Stimulated activated CD8-positive, alpha-beta memory T cell treated with anti-CD3 and anti-CD28 coated beads, Interleukin-12 subunit alpha, Interleukin-12 subunit beta, amount 100 ng/mL, for 4 hours (primary cell): ENCODE results near the gene RNF180.
"Not testable (repeated sequence)": the region's sequence is repeated elsewhere in the genome, so short reads cannot be mapped to it uniquely, and the experiment has no call there.

Source experiments
- DNase-seq: peaks from one replicate; pipeline ENCODE4 v3.0.0-alpha.2; 2020; ENCODE audit warnings: low read depth

Gene RNF180

DNA sequence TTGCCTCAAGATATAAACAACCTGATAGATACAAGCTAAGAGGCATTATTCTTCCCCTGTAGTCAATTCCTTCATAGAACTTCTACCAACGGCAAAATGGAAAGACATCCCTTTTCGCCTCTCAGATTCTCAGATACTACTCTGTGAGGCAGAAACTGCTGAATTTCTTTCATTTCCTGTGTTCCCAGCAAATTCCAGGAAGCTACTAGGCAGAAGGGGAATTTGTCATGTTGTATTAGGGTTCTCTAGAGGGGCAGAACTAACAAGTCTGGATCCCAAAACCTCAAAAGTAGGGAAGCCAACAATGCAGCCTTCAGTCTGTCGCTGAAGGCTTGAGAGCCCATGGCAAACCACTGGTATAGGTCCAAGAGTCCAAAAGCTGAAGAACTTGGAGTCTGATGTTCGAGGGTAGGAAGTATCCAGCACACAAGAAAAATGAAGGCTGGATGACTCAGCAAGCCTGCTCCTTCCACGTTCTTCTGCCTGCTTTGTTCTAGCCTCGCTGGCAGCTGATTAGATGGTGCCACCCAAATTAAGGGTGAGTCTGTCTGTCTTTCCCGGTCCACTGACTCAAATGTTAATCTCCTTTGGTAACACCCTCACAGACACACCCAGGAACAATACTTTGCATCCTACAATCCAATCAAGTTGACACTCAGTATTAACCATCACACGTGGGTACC, 15.2 kb downstream of the RNF180 start:
- DNase-seq: no peak

DNA sequence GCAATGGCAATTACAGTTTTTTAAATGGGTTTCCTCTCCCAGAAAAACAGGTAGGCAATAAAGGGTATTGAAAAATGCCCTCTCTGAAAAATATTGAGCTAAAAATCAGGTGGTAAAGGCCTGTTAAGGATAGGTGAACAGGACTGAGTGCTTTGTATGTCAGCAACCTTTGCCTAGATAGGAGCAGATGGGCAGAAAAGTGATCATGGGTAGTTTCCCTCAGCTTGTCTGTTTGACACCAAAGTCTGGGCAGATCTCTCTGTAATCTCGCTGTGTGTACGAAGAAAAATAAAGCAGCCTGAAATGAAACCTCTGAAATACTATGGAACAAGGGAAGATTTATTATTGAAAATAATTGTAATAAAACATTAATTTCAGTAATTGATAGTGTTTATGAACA, 15.8 kb downstream of the RNF180 start:
- DNase-seq: no peak

DNA sequence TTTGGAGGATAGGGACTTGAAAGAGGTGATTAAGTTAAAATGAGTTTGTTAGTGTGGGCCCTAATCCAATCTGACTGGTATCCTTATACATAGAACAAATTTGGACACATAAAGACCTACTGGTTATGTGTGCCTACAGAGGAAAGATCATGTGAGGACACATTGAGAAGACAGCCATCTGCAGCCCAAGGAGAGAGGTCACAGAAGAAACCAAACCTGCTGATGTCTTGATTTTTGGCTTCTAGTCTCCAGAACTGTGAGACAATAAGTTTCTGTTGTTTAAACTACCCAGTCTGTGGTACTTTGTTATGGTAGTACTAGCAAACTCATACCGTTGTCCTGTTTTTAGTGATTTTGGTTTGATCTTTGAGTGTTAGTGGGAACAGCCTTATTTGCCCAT, 18.3 kb downstream of the RNF180 start:
- DNase-seq: no peak

DNA sequence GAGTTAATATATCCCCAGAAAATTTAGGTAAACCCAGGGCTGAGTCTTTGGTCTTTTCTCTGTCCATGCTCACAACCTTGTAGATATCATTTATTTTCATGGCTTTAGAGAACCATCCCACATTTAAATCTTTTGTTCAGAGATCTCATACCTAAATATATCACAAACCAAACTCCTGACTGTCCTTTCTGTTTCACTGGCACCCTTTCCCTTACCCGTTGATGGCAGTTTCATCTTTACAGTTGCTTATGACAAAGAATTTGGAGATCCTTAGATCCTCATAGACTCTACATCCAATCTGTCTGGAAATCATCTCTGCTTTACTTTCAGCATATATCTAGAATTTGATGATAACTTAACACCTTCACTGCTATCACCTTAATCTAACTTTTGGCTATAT, 19.2 kb downstream of the RNF180 start:
- DNase-seq: no peak

DNA sequence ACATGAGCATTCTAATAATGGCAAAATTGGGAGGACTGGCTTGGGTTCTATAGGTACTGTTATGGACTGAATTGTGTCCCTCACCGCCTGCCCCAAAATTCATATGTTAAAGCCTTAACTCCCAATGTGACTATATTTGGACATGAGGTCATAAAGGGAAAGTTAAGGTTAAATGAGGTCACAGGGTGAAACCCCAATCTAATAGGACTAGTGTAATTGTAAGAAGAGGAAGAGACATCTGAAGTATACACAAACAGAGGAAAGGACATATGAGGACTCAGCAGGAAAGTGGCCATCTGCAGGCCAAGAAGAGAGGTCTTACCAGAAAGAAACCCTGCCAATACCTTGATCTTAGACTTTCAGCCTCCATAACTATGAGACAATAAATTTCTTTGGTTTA, 23.1 kb downstream of the RNF180 start:
- no peak for DNase-seq

DNA sequence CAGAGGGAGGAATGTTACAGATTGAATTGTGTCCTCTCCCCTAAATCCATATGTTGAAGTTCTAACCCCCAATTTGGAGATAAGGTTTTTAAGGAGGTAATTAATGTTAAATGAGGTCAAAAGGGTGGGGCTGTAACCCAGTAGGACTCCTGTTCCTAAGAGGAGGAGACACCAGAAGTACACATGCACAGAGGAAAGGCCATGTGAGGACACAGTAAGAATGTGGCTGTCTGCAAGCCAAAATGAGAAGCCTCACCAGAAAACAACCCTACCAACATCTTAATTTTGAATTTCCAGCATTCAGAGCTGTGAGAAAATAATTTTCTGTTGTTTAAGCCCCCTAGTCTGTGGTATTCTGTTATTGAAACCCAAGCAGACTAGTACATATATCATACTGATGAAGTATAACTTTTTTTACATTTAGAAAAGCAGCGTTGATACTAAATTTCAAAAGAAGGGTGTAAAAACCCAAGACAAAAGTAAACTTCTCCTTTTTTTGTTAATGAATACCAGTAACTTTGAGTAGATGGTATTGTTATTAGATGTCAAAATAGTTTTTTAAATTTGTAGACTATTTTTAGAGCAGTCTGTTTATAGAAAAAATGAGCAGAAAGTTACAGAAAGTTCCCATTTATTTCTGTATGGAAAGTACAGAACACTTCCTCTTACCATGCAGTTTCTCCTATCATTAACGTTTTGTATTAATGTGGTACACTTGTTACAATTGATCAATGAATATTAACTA, 25.1 kb downstream of the RNF180 start:
- no peak for DNase-seq

DNA sequence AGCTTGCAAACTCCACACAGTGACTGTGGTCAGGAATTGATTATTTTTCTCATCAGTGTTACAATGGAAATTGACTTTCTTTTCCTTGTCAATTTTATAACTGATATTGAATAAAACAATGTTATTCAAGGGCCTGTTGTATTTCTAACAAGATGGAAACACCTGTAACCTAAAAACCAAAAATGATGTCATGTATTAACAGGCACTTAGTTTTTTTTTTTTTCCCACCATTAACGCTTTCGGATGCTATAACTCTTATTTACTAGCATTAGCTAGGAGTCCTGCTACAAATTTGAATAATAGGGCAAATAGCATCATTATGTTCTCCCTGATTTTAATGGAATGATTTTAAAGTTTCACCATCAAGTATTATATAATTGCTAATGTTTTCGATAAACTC, 30.3 kb downstream of the RNF180 start:
- no peak for DNase-seq

DNA sequence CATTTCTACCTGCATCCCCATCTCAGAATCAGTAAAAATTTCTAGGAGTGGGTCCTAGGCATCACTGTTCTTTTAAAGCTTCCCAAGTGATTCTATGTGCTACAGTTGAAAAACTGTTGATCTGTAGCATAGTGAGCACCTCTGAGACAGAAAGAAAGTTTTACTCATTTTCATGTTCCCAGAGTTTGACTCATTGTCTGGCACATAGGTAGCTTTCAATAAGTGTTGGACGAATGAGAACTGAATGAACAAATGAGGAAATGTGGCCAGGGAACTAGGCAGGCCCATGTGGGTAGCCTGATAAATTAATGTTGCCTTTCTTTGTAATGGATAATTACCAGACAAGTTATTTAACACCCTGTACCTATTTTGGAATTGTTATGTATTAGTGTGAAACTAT, 33.8 kb downstream of the RNF180 start:
- DNase-seq: no peak

DNA sequence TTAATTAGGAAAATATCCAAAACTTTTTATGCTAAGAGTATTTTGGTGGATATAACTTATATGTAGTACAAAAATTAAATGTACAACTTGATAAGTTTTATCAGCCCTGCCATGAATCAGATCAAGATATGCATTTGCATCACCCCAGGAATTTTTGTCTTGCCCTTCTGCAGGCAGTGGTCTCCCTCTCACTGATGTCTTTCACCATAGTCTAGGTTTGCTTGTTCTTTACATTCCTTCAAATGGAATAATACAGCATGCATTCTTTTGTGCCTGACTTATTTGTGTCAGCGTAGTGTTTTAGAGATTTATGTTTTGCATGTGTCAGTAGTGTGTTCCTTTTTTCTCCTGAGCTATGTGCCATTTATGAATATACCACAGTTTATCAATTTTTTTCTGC, 36.4 kb downstream of the RNF180 start:
- no peak for DNase-seq

DNA sequence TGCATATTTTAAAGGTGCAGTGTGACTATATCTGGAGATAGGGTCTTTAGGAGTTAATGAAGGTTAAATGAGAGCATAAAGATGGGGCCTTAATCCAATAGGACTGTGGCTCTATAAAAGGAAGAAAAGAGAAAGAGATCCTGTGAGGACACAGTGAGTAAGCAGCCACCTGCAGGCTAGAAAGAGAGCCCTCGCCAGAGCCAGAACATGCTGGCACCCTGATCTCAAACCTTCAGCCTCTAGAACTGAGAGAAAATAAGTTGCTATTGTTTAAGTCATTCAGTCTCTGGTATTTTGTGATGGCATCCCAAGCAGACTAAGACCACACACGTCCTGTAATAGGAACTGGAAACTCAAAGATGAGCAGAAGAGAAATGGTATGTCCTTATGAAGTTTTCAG, 41.0 kb downstream of the RNF180 start:
- no peak for DNase-seq

DNA sequence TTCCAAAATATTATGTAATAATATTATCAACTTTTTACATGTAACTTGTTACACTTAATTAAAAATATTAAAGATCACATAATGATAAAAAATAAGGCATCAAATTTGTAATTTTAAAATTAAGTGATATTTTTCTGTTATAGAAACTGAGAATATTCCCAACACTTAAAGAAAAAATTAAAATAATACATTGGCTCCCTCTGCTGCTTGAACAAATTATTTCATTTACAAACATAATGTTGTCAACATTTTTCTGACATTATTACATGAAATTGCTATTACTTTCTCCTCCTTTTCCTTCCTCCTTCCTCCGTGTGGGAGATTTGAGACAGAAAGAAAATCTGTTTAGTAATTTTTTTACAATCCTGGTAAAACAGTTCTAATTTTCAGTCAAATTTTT, 42.3 kb downstream of the RNF180 start:
- DNase-seq: no peak

DNA sequence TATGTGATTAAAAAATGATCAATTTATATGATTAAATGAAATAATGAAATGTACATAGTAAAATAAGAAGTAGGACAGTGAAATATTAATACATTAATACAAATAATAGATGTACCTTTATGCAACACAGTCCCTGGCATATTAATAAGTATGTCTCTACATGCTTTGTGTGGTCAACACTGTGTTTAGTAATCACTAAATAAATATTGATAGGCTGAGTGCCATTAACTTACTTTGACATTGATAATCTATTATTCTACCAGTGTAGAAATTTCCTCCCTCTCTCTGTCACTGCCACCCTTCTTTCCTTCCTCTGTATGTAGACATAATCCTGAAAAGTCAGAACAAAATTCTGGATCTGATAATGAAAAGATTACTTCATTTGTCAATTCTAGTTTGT, 43.7 kb downstream of the RNF180 start:
- no peak for DNase-seq

DNA sequence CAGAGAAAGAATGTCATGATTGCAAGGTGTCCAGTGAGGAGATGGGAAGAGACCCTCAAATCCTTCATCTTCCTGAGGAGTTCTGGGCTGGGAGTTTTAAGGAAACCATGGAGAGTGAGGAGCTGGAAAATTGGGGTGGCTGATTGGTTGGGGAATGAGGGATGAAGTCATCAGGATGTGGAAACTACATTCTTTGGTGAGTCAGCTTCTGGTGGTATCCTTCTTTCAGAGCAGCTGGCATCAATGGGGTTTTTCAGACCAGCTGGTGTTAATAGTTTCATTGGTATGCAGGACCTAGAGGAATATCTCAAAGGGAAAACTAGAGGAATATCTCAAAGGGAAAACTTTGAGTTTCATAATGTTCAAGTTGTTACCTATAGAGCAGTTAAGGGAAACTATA, 45.2 kb downstream of the RNF180 start:
- DNase-seq: no peak

DNA sequence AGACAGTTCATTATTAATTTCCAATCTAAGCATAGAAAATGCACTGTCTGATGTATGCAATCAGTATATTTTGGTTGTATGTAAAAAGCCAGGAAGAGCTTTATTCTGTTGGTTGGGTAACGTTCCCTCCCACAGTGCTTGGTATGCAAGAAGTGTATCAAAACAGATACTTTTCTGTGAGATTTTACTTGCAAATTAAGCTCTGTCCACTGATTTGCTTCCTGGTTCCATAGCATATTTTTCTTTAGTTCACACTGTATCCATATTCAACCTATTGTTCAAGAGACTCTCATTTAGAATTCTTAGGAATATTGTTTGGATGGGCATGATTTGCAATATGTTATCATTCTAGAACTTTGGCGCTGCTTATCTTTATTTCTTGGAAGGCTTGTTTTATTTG, 47.4 kb downstream of the RNF180 start:
- DNase-seq: no peak

DNA sequence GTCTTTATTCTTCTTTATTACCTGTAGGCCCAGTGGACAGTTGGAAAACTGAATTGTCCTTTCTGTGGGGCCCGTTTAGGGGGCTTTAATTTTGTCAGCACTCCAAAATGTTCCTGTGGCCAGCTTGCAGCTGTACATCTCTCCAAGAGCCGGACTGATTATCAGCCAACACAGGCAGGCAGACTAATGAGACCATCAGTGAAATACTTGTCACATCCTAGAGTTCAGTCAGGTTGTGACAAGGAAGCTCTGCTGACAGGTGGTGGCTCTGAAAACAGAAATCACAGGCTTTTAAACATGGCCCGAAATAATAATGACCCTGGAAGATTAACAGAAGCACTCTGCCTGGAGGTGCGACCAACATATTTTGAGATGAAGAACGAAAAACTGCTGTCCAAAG, 47.9 kb downstream of the RNF180 start:
- DNase-seq: no peak

DNA sequence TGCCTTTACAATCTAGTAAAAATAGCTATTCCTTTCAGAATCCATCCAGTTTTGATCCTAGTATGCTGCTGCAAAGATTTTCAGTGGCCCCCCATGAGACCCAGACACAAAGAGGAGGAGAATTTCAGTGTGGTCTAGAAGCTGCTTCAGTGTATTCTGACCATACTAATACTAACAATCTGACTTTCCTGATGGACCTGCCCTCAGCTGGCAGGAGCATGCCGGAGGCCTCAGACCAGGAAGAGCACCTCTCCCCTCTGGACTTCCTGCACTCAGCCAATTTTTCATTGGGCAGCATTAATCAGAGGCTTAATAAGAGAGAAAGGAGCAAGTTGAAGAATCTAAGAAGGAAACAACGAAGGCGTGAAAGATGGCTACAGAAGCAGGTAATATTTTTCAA, 48.5 kb downstream of the RNF180 start:
- DNase-seq: no peak

DNA sequence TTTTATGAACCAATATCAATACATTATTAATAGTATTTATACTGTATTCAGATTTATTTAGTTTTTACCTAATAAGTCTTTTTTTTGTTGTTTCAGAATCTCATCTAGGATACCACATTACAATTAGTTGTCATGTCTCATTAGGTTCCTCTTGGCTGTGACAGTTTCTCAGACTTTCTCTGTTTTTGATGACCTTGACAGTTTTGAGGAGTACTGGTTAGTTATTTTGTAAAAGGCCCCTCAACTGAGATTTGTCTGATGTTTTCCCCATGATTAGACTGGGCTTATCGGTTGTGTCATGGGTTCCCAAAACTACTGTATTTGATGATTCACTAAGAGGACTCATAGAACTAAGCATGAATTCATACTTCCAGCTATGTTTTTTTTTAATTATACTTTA, 56.3 kb downstream of the RNF180 start:
- no peak for DNase-seq

DNA sequence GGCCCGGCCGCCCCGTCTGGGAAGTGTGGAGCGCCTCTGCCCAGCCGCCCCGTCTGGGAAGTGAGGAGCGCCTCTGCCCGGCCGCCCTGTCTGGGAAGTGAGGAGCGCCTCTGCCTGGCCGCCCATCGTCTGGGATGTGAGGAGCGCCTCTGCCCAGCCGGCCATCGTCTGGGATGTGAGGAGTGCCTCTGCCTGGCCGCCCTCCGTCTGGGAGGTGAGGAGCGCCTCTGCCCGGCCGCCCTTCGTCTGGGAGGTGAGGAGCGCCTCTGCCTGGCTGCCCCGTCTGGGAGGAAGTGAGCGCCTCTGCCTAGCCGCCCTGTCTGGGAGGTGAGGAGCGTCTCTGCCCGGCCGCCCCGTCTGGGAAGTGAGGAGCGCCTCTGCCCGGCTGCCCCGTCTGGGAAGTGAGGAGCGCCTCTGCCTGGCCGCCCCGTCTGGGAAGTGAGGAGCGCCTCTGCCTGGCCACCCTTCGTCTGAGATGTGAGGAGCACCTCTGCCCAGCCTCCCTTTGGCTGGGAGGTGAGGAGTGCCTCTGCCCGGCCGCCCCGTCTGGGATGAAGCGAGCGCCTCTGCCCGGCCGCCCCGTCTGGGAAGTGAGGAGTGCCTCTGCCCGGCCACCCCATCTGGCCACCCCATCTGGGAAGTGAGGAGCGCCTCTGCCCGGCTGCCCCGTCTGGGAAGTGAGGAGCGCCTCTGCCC, 59.8 kb downstream of the RNF180 start:
- DNase-seq: not testable (repeated sequence)

DNA sequence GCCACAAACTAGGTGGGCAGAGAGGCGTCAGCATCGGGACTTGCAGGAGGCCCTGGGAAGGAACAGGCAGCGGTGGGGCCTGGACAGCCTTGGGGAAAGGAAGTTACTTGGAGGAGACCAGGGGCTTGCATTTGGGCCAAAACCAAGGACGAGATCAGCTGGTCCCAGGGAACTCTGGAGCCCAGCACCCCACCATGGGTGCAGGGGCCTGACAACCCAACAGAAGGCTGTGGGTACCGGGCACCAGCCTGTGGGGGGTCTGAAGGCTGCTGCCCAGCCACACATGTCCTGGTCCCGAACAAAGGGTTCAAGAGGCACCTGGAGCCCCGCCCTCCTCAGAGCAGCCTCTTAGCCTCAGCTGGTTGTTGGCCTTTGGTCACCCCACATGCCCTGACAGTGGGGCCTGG, 61.5 kb downstream of the RNF180 start:
- not testable (repeated sequence) for DNase-seq

DNA sequence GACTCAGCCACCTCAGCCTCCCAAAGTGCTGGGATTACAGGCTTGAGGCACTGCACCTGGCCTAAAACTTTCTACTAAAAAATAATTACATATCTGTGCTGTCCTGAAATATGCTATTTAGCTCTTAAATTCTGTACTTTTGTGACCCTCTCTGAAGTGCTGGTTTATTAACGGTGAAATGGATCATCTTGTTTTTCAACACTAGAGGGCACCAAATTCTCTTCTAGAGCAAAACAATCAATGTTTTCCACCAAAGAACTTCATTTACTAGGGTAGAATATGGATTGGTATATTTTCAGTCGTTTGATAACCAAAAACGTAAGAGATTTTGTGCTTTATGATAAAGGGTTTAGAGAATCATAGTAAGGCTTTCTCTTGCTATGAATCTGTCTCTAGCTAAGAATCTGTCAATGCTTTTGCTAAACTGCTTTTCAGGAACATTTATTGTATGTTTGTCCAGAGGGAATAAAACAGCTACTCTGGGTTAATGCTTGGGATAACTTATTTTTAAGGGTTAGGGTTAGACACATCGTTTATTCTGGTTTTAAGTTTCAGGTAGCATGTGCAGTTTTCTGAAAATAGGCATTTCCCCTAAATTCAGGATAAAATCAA, 63.6 kb downstream of the RNF180 start:
- no peak for DNase-seq

DNA sequence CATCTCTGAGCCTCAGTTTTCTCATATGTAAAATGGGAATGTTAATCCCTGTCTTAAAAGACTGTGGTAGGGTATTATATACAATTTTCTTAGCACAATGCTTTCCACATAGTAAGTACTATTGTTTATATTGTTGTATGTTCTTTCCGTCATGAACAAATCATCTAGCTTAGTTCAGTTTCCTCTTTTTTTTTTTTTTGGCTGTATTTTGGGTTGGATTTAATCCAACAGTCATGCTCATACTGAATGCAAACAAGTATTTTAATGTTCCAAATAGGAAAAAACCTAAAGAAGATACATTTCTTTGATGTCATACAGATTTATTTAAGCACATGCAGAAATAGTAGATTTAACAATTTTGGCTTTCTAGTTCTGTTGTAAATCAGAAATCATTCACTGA, 95.1 kb downstream of the RNF180 start:
- DNase-seq: no peak

DNA sequence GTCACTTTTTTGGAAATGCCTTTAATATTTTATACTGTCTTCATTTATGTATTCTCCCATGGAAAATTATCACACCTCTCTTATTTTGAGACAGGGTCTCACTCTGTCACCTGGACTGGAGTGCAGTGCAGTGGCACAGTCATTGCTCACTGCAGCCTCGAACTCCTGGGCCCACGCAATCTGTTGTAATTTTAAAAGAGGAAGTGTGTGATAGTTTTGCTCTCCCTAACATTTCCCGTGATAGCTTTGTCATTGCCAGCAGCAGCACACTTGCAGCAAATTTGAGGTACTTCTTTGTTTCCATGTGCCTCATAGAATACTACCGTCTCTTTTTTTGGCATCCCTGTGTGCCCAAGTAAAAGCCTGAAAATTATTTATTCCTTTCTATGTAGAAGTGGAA, 103.5 kb downstream of the RNF180 start:
- DNase-seq: no peak

DNA sequence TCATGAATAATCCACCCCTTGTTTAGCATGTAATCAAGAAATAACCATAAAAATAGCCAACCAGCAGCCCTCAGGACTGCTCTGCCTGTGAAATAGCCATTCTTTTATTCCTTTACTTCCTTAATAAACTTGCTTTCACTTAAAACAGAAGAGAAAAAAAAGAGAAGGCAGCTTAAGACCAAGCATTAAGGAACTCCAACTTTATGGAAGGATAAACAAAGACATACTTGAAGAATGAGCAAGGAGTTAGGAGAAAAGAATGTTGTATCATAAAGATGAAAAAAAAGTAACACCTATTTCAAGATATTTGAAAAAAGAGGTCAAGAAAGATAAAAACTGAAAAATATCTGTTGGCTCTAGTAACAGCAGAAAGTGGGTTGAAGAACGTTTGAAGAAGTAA, 107.6 kb downstream of the RNF180 start:
- no peak for DNase-seq
